GDM1 (cell line): ENCODE data around the gene B4GALT2.

Experiments used
- DNase-seq: peaks from one replicate; lab custom pipeline; 2025; lab: John Stamatoyannopoulos, UW

Gene B4GALT2

GRCh38 chr1:43946236-43947060, 32.6 kb upstream of the B4GALT2 start, which contains the start of gene IPO13:
IPO13 (plus strand) TSS chr1:43946950; CDS start chr1:43947601, 651 bp downstream.
- DNase-seq = peak; percentile 93

DNA sequence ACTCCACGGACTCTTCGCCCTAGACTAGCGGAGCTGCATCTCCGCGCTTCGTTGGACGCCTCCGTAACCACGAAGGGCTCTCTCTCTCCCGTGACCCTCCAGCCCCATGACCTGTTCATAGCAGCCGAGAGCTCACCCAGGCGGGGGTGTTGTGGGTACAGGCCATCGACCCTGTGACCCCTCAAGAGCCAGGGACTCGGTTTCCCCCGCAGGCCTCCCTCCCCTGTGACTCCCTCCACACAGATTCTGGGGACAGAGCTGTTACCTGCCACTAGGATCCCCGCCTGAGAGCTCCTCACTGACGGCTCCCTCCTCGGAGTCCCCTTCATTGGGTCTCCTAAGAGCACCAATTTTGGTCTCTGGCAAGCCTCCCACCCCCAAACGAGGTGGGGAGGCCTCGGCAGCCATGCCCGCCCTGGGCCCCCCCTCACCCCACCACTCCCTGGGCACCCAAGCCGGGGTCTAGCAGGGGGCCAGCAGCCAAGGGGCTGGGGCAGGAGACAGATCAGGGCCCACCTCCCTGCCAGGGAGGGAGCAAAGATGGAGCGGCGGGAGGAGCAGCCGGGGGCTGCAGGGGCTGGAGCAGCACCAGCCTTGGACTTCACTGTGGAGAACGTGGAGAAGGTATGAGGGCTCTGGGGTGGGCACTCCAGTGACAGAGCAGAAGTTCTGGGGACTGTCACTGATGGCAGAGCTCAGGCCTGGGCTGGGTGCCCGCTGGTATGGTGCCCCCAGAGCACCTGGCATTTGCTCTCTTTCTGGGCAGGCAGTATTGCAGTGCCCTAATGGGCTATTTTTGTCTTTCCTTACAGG, 31.7 kb upstream of the B4GALT2 start:
- no peak for DNase-seq

GRCh38 chr1:43947874-43948437, 31.1 kb upstream of the B4GALT2 start:
- no peak for DNase-seq

DNA sequence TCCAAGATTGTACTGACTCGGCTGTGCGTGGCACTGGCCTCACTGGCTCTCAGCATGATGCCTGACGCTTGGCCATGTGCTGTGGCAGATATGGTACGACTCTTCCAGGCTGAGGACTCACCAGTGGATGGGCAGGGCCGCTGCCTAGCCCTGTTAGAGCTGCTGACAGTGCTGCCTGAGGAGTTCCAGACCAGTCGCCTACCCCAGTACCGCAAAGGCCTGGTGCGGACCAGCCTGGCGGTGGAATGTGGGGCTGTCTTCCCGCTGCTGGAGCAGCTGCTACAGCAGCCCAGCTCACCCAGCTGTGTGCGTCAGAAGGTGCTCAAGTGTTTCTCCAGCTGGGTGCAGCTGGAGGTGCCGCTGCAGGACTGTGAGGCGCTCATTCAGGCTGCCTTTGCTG, 29.3 kb upstream of the B4GALT2 start:
- DNase-seq = no peak

GRCh38 chr1:43951021-43951985, 27.7 kb upstream of the B4GALT2 start:
- no peak for DNase-seq

GRCh38 chr1:43952731-43953346, 26.2 kb upstream of the B4GALT2 start:
- DNase-seq = no peak

- DNase-seq = no peak
Measured at GRCh38 chr1:43953361-43953760, 25.6 kb upstream of the B4GALT2 start.

GRCh38 chr1:43954036-43954435, 25.0 kb upstream of the B4GALT2 start:
- no peak for DNase-seq

DNA sequence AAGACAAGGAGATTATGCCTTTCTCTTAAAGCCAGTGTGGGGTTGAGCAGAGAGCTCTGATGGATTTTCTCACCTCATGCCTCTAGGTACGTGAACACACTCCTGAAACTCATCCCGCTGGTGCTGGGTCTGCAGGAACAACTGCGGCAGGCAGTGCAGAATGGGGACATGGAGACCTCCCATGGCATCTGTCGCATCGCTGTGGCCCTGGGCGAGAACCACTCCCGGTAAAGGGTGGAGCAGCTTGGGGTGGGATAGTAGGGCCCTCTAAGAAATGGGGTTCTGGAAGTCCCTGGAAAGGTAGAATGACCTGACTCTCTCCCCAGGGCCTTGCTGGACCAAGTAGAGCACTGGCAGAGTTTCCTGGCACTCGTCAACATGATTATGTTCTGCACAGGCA, 22.8 kb upstream of the B4GALT2 start:
- DNase-seq = no peak

DNA sequence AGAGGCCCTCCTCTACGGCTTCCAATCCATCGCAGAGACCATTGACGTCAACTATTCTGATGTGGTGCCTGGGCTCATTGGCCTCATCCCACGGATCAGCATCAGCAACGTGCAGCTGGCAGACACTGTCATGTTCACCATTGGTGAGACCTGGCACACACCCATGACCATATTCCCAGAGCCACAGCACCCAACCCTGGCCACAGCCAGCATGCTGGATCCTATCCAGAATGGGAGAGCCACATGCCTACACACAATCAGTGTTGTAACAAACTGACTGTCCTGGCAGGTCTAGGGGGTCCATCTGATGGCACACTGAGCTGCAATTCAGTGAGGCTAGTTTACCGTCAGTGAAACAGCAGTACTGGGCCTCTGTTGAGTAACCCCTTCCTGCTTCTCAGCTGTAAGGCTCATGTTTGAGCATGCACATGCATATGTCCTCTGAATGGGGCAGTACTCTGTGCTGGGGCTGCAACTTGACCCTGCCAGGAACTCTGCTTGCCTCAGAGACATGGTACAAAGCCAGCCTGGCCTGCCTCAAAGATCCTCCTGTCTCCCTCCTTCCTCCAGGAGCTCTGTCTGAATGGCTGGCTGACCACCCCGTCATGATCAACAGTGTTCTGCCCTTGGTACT, 21.5 kb upstream of the B4GALT2 start:
- DNase-seq = no peak

DNA sequence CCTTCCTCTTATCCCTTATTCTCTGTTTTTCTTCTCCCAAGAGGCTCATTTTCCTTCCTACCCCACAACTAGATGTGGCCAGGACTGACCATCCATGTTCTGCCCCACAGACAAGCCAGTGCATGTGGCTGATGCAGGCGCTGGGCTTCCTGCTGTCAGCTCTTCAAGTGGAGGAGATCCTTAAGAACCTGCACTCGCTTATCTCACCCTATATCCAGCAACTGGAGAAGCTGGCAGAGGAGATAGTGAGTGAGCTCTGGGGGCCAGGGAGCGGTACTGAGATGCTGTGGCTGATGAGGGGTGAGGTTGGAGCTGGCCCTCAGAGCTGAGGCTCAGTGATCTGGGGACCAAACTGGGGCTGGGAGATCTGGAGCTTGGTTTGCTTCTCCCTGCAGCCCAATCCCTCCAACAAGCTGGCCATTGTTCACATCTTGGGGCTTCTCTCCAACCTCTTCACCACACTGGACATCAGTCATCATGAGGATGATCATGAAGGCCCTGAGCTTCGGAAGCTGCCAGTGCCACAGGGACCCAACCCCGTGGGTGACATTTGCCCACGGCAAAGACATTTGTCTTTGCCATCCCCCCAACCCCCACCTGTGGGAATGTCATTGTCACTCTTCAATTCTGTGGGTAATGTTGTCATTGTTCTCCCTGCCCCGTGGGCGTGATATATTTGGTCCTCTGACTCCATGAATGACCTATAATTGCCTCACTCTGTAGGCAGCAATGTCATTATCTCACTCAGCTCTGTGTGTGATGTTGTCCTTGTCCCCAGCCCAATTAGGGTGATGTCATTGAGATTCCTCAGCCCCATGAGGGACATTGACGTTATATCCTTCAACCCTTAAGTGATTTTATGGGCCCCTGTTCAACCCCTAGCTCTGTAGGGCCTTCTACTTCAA, 20.4 kb upstream of the B4GALT2 start:
- no peak for DNase-seq

DNA sequence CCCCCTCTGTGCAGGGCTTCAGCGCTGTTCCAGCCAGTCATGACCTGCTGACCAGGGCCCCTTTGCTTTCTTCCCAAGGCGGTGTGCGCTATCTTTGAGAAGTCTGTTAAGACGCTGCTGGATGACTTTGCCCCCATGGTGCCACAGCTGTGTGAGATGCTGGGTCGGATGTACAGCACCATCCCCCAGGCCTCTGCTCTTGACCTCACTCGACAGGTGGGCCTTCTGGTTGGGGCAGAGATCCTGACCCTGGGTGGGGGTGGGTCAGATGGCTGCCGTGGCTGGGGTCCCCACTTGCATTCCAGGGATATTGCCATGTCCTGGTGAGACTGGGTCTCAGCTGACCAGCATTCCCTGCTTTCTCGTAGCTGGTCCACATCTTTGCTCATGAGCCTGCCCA, 18.2 kb upstream of the B4GALT2 start:
- DNase-seq = no peak

- DNase-seq = no peak
Measured at GRCh38 chr1:43961692-43962091, 17.3 kb upstream of the B4GALT2 start.

- DNase-seq = no peak
Measured at GRCh38 chr1:43962324-43962723, 16.7 kb upstream of the B4GALT2 start.

DNA sequence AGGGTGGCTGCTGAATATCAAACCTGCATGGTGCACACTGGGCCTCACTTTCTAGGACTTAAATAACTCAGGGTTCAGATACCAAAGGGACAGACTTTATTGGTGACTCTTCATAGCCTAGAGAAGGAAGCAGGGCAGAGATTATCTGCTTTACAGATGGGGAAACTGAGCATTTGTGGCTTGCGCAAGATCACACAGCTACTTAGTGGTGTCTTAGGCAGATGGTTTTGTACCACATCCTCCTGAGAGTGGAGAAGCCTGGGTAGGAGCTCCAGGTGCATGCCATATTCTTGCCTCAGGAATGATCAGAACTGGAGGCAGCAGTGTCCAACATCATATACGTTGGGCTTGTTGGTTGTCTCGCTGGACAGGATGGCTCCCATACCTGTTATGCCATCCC, 16.0 kb upstream of the B4GALT2 start:
- DNase-seq = no peak

DNA sequence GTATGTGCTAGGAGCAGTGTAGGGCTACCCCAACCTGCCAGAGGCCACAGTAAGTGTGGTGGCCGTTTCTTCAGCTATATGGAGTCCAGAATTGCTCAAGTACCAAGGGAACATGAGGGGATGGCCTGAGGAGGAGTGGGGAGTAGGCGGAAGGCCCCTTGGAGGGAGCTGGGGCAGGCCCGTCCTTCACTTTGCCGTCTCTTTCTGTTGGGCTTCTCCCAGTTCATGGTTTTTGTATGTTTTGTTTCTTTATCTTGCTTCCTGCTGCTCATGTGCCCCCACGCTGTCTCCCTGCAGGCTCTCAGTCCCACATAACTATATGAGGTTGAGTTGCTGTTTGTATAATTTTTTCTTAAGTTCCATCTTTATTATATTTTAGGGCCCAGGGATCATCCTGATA, 15.1 kb upstream of the B4GALT2 start:
- no peak for DNase-seq

GRCh38 chr1:43965316-43965715, 13.7 kb upstream of the B4GALT2 start:
- no peak for DNase-seq

GRCh38 chr1:43968348-43968948, 10.6 kb upstream of the B4GALT2 start:
- DNase-seq = no peak

DNA sequence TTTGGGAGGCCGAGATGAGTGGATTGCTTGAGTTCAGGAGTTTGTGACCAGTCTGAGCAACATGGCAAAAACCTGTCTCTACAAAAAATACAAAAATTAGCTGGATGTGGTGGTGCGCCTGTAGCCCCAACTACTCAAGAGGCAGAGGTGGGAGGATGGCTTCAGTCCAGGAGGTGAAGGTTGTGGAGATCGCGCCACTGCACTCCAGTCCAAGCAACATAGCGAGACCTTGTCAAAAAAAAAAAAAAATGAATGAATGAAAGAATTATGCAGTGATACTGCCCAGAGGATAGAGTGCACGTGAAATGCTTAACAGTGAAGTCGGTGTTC, 9.6 kb upstream of the B4GALT2 start:
- DNase-seq = no peak
